Esophagus squamous epithelium (tissue), 4 donors: ENCODE results near the gene MBD6.

Source experiments
- POLR2A ChIP-seq, 4 donors: fragments of 450-650 bp; IDR thresholded peaks; one replicate each; pipeline ENCODE4 v1.6.1; 2017; ENCODE audit warnings: antibody characterized with exemption in 4 of 4, mild to moderate bottlenecking in 4 of 4, moderate library complexity in 3 of 4
- TF ChIP-seq, protein P1 (sequence below), 6 experiments: fragments of 450-650 bp in 4 of 6; fragments of 200-600 bp in 2 of 6; sonication (generic) in 2 of 6; IDR thresholded peaks; one replicate each; pipeline ENCODE4 v1.5.1; 2016 to 2019; ENCODE audit warnings: antibody characterized with exemption in 6 of 6, mild to moderate bottlenecking in 4 of 6, moderate library complexity in 4 of 6

DNA sequence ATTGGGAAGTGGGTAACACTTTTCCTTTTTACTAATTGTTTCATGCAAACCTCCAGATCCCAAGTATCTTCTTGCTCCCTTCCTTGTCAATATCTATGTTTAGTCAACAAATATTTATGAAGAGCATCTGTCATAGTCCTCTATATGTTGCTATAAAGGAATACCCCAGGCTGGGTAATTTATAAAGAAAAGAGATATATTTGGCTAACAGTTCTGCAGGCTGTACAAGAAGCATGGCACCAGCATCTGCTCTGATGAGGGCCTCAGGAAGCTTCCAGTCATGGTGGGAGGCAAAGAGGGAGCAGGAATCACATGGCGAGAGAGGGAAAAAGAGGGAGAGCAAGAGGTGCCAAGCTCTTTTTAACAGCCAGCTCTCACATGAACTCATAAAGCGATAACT lies 31.8 kb downstream of the MBD6 start:
- TF ChIP-seq, protein P1, sequence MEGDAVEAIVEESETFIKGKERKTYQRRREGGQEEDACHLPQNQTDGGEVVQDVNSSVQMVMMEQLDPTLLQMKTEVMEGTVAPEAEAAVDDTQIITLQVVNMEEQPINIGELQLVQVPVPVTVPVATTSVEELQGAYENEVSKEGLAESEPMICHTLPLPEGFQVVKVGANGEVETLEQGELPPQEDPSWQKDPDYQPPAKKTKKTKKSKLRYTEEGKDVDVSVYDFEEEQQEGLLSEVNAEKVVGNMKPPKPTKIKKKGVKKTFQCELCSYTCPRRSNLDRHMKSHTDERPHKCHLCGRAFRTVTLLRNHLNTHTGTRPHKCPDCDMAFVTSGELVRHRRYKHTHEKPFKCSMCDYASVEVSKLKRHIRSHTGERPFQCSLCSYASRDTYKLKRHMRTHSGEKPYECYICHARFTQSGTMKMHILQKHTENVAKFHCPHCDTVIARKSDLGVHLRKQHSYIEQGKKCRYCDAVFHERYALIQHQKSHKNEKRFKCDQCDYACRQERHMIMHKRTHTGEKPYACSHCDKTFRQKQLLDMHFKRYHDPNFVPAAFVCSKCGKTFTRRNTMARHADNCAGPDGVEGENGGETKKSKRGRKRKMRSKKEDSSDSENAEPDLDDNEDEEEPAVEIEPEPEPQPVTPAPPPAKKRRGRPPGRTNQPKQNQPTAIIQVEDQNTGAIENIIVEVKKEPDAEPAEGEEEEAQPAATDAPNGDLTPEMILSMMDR (IDR thresholded peaks at IDR 0.05): no peak
- no peak for TF ChIP-seq POLR2A (IDR thresholded peaks at IDR 0.05)
